Gastroesophageal sphincter (tissue), 4 donors: ENCODE measurements around the gene H2AZ1. TPM values are rescaled to one million over a fixed set of nuclear protein-coding genes. Genes with fewer than 3 reads are reported as not detected.

Experiments used
- ATAC-seq: fragments of 150-250 bp; one replicate; pipeline ENCODE4 v1.9.1; 2016; ENCODE audit warnings: mild to moderate bottlenecking, moderate library complexity
- H3K27ac ChIP-seq, 4 donors: fragments of 200-600 bp; sonication (generic) in 3 of 4; 1 replicate in 3 of 4; 2 replicates in 1 of 4; pipeline ENCODE4 v1.5.1; 2016 to 2019
- H3K27me3 ChIP-seq: fragments of 200-600 bp; sonication (generic); one replicate; pipeline ENCODE4 v1.5.1; 2019
- H3K36me3 ChIP-seq, 2 donors: fragments of 200-600 bp; sonication (generic); one replicate each; pipeline ENCODE4 v1.5.1; 2019; ENCODE audit warnings: control low read depth in 1 of 2
- H3K4me1 ChIP-seq, 3 donors: fragments of 200-600 bp; sonication (generic); 1 replicate in 2 of 3; 2 replicates in 1 of 3; pipeline ENCODE4 v1.5.1; 2016 to 2019; ENCODE audit warnings: control low read depth in 2 of 3
- H3K4me3 ChIP-seq, 2 donors: fragments of 200-600 bp; sonication (generic); one replicate each; pipeline ENCODE4 v1.5.1; 2019; ENCODE audit warnings: mild to moderate bottlenecking in 1 of 2, moderate library complexity in 1 of 2
- H3K9me3 ChIP-seq, 3 donors: fragments of 200-600 bp; sonication (generic); one replicate each; pipeline ENCODE4 v1.5.1; 2017 to 2019; ENCODE audit warnings: control low read depth in 2 of 3
- CTCF ChIP-seq, 4 experiments: fragments of 200-600 bp in 2 of 4; fragments of 450-650 bp in 2 of 4; sonication (generic) in 1 of 4; IDR thresholded peaks; one replicate each; pipeline ENCODE4 v1.5.1; 2017 to 2019; ENCODE audit warnings: antibody characterized with exemption in 4 of 4, mild to moderate bottlenecking in 2 of 4, moderate library complexity in 2 of 4
- EP300 ChIP-seq: sonication (generic); formaldehyde crosslinking; IDR thresholded peaks from one replicate; pipeline ENCODE4 v1.6.1; 2017; ENCODE audit warnings: antibody characterized with exemption, mild to moderate bottlenecking
- POLR2A ChIP-seq, 2 donors: fragments of 450-650 bp; IDR thresholded peaks; one replicate each; pipeline ENCODE4 v1.6.1; 2017; ENCODE audit warnings: antibody characterized with exemption in 2 of 2, mild to moderate bottlenecking in 2 of 2, moderate library complexity in 1 of 2
- POLR2AphosphoS5 ChIP-seq: sonication (generic); formaldehyde crosslinking; IDR thresholded peaks from one replicate; pipeline ENCODE4 v1.6.1; 2017; ENCODE audit warnings: antibody characterized with exemption
- WGBS, 2 donors: methylation state at CpG; one replicate each; pipeline ENCODE4 v1.1.5; 2018; ENCODE audit warnings: low coverage in 1 of 2; 5-methylcytosine and 5-hydroxymethylcytosine counted together
- total RNA-seq, 4 donors: library from RNA; depleted of rRNA; stranded (reverse); fragments of >200 nt; gene quantifications; one replicate each; pipeline ENCODE4 v1.1.0, GENCODE V29; 2016

The H2AZ1 gene
- total RNA-seq, 4 donors from 2014 or later, result 193 to 364 (median 279) TPM

- H3K4me1 ChIP-seq, result no peaks in the 10 kb centered on the region
- peaks cover 0 to 24% (median 0%) of the 10 kb centered on the region in 3 donors for H3K9me3 ChIP-seq
- H3K4me3 ChIP-seq, result no peak overlapping the region
- no peak for ATAC-seq
- no peak overlapping the region for H3K27ac ChIP-seq
- H3K27me3 ChIP-seq, result no peaks in the 10 kb centered on the region
- TF ChIP-seq POLR2A (IDR thresholded peaks at IDR 0.05) (no peak), CTCF (IDR thresholded peaks at IDR 0.05) (no peak), EP300 (no peak), POLR2AphosphoS5 (no peak)
- peaks cover 0 to 12% of the 10 kb centered on the region in 2 donors for H3K36me3 ChIP-seq
Observed at GRCh38 chr4:99934891-99935290, 15.2 kb downstream of the H2AZ1 start.

- no peak for TF ChIP-seq CTCF (IDR thresholded peaks at IDR 0.05)
- no peak for TF ChIP-seq POLR2A (IDR thresholded peaks at IDR 0.05)
- TF ChIP-seq EP300, result no peak
- no peak for TF ChIP-seq POLR2AphosphoS5
- 47 to 64% methylated on average over 1 to 2 of the region's 2 CpGs for WGBS, 2 donors
- ATAC-seq, result no peak
Observed at GRCh38 chr4:99927566-99927965, 22.5 kb downstream of the H2AZ1 start.

GRCh38 chr4:99921174-99921573 lies 28.9 kb downstream of the H2AZ1 start:
- no peaks in the 10 kb centered on the region for H3K27me3 ChIP-seq
- no peak for ATAC-seq
- no peak overlapping the region for H3K27ac ChIP-seq
- peaks cover 0 to 7% (median 0%) of the 10 kb centered on the region in 3 donors for H3K9me3 ChIP-seq
- no peaks in the 10 kb centered on the region for H3K4me1 ChIP-seq
- WGBS, 2 donors, result 90 to 92% methylated on average over 3 of the region's 3 CpGs
- no peak for TF ChIP-seq POLR2A (IDR thresholded peaks at IDR 0.05)
- TF ChIP-seq CTCF (IDR thresholded peaks at IDR 0.05), result no peak
- no peak for TF ChIP-seq EP300
- TF ChIP-seq POLR2AphosphoS5, result no peak
- H3K4me3 ChIP-seq, result no peak overlapping the region
- H3K36me3 ChIP-seq, result peaks cover 2 to 65% of the 10 kb centered on the region in 2 donors

More at GRCh38 chr4:99927566-99927965, 22.5 kb downstream of the H2AZ1 start:
- no peak overlapping the region for H3K27ac ChIP-seq
- no peak overlapping the region for H3K4me3 ChIP-seq
- H3K9me3 ChIP-seq, result no peaks in the 10 kb centered on the region
- H3K36me3 ChIP-seq, result peaks cover 0 to 29% of the 10 kb centered on the region in 2 donors
- no peaks in the 10 kb centered on the region for H3K4me1 ChIP-seq
- no peaks in the 10 kb centered on the region for H3K27me3 ChIP-seq

GRCh38 chr4:99918656-99919055 lies 31.4 kb downstream of the H2AZ1 start:
- Histone ChIP-seq H3K27ac (no peak overlapping the region), H3K4me3 (no peak overlapping the region), H3K36me3 (peaks cover 2 to 67% of the 10 kb centered on the region in 2 donors), H3K4me1 (no peaks in the 10 kb centered on the region), H3K9me3 (peaks cover 0 to 7% (median 0%) of the 10 kb centered on the region in 3 donors), H3K27me3 (no peaks in the 10 kb centered on the region)
- TF ChIP-seq EP300, result no peak
- no peak for TF ChIP-seq POLR2AphosphoS5
- no peak for TF ChIP-seq POLR2A (IDR thresholded peaks at IDR 0.05)
- no peak for TF ChIP-seq CTCF (IDR thresholded peaks at IDR 0.05)
- WGBS, 2 donors, result 100% methylated on average over 2 of the region's 2 CpGs; no CpG with 5 or more reads in 1 of the 2 donors
- no peak for ATAC-seq

- WGBS, 2 donors, result 82 to 99% methylated on average over 2 to 3 of the region's 3 CpGs
- H3K9me3 ChIP-seq, result peaks cover 0 to 7% (median 0%) of the 10 kb centered on the region in 3 donors
- H3K4me1 ChIP-seq, result no peaks in the 10 kb centered on the region
- no peaks in the 10 kb centered on the region for H3K27me3 ChIP-seq
- peaks cover 2 to 58% of the 10 kb centered on the region in 2 donors for H3K36me3 ChIP-seq
- no peak for TF ChIP-seq CTCF (IDR thresholded peaks at IDR 0.05)
- no peak for TF ChIP-seq POLR2AphosphoS5
- no peak for TF ChIP-seq POLR2A (IDR thresholded peaks at IDR 0.05)
- no peak for TF ChIP-seq EP300
- no peak overlapping the region for H3K4me3 ChIP-seq
- no peak overlapping the region for H3K27ac ChIP-seq
- no peak for ATAC-seq
Observed at GRCh38 chr4:99917575-99917974, 32.5 kb downstream of the H2AZ1 start.
